ENCODE data around the gene ZNF90. TPM values are rescaled to one million over a fixed set of nuclear protein-coding genes. Genes with fewer than 3 reads are reported as not detected.
"Not testable (repeated sequence)": the region's sequence is repeated elsewhere in the genome, so short reads cannot be mapped to it uniquely, and the experiment has no call there.

ZNF90 gene
- total and polyA plus RNA-seq, 11 donors: 0.25 to 2.6 (median 0.57) TPM

DNA sequence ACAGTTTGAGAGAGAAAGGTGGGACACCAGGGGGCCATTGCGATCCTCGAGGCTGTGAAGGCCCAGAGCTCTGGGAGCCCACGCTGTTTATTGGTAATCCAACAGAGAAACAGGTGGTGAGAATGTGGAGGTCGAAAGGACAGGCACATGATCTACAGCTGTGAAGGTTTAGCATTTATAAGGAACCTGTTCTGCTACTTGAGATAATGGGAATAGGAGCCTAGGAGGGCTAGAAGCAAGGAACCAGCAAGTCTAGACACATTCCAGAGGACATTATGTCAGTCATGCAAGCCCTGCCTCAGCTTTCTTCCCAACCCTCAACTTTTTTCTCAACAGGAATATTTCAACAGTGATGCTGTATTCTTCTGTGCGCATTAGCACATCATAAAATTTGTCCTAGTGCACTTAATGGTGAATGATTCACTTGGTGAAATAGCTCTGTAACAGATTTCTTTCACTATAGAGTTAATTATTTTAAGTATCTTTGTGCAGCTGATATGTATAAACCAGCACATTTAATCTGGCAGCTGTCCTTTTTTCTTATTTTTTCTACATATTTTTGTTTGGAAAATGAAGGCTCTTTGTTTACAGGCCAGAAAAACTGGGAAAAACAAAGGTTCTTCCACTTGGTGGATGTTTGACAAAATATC, 25.4 kb downstream of the ZNF90 start:
- intact Hi-C loops (cut with DNase I): no loop called here
- Histone ChIP-seq H3K27ac (no peak overlapping the region), H3K4me3 (no peak overlapping the region), H3K4me1 (no peaks in the 10 kb centered on the region), H3K27me3 (no peaks in the 10 kb centered on the region), H3K36me3 (peaks cover 0 to 6% (median 0%) of the 10 kb centered on the region in 9 donors), H3K9me3 (peaks cover 0 to 89% (median 21%) of the 10 kb centered on the region in 12 donors)
- WGBS, 4 donors: 85 to 93% (median 89%) methylated on average over 5 of the region's 5 CpGs
- no peak for TF ChIP-seq POLR2A (IDR thresholded peaks at IDR 0.05)
- TF ChIP-seq, protein P1, sequence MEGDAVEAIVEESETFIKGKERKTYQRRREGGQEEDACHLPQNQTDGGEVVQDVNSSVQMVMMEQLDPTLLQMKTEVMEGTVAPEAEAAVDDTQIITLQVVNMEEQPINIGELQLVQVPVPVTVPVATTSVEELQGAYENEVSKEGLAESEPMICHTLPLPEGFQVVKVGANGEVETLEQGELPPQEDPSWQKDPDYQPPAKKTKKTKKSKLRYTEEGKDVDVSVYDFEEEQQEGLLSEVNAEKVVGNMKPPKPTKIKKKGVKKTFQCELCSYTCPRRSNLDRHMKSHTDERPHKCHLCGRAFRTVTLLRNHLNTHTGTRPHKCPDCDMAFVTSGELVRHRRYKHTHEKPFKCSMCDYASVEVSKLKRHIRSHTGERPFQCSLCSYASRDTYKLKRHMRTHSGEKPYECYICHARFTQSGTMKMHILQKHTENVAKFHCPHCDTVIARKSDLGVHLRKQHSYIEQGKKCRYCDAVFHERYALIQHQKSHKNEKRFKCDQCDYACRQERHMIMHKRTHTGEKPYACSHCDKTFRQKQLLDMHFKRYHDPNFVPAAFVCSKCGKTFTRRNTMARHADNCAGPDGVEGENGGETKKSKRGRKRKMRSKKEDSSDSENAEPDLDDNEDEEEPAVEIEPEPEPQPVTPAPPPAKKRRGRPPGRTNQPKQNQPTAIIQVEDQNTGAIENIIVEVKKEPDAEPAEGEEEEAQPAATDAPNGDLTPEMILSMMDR (IDR thresholded peaks at IDR 0.05): no peak
- ATAC-seq: no peak
- DNase-seq: no peak

GRCh38 chr19:20107301-20107700, 29.5 kb downstream of the ZNF90 start:
- H3K27ac ChIP-seq: no peak overlapping the region
- DNase-seq (no peak), ATAC-seq (no peak)
- TF ChIP-seq, protein P1 (IDR thresholded peaks at IDR 0.05): no peak
- TF ChIP-seq POLR2A (IDR thresholded peaks at IDR 0.05): no peak
- H3K9me3 ChIP-seq: peaks cover 0 to 99% (median 34%) of the 10 kb centered on the region in 12 donors
- no peak overlapping the region for H3K4me3 ChIP-seq
- peaks cover 0 to 6% (median 0%) of the 10 kb centered on the region in 9 donors for H3K36me3 ChIP-seq
- no peaks in the 10 kb centered on the region for H3K27me3 ChIP-seq
- H3K4me1 ChIP-seq: no peaks in the 10 kb centered on the region
- WGBS, 4 donors: 67 to 100% (median 96%) methylated on average over 3 of the region's 3 CpGs
- intact Hi-C loops (cut with DNase I): no loop called here

- H3K4me1 ChIP-seq; ATAC-seq; H3K27me3 ChIP-seq; intact Hi-C loops (cut with DNase I); H3K4me3 ChIP-seq; H3K27ac ChIP-seq; DNase-seq: not testable (repeated sequence)
- Histone ChIP-seq H3K9me3 (peaks cover 6 to 100% (median 95%) of the 10 kb centered on the region in 12 donors), H3K36me3 (peaks cover 0 to 42% (median 0%) of the 10 kb centered on the region in 9 donors)
- WGBS, 4 donors: 94 to 98% (median 97%) methylated on average over 6 of the region's 6 CpGs
Measured at GRCh38 chr19:20118064-20118839, 40.5 kb downstream of the ZNF90 start.

DNA sequence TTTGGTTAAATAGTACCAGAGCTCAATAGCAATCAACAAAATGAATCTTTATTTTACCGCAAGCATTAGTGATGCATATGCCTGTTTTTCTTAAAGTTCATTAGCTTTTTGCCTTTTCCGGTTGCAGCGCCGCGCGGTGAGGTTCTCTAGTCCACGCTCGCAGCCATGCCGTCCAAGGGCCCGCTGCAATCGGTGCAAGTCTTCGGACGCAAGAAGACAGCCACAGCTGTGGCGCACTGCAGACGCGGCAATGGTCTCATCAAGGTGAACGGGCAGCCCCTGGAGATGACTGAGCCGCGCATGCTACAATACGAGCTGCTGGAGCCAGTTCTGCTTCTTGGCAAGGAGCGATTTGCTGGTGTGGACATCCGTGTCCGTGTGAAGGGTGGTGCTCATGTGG, 47.1 kb downstream of the ZNF90 start:
- WGBS, 4 donors: 94 to 98% (median 96%) methylated on average over 20 to 23 of the region's 23 CpGs
- Histone ChIP-seq H3K27me3 (no peaks in the 10 kb centered on the region), H3K4me1 (no peaks in the 10 kb centered on the region), H3K27ac (no peak overlapping the region), H3K36me3 (peaks cover 0 to 20% (median 0%) of the 10 kb centered on the region in 9 donors), H3K4me3 (no peak overlapping the region), H3K9me3 (peaks cover 2 to 99% (median 67%) of the 10 kb centered on the region in 12 donors)
- intact Hi-C loops (cut with DNase I): no loop called here
- TF ChIP-seq, protein P1 (IDR thresholded peaks at IDR 0.05): no peak
- TF ChIP-seq POLR2A (IDR thresholded peaks at IDR 0.05): no peak
- DNase-seq: no peak
- no peak for ATAC-seq

DNA sequence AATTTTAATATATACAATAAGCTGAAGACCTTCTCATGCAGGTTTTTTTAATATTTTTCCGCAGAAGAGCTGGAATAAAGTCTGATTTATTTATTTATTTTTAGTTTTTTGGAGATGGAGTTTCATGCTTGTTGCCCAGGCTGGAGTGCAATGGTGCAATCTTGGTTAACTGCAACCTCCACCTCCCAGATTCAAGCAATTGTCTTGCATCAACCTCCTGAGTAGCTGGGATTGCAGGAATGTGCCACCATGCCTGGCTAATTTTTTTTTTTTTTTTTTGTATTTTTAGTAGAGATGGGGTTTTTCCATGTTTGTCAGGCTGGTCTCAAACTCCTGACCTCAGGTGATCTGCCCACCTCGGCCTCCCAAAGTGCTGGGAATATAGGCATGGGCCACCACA, 55.1 kb downstream of the ZNF90 start:
- H3K9me3 ChIP-seq: peaks cover 0 to 91% (median 13%) of the 10 kb centered on the region in 12 donors
- H3K27me3 ChIP-seq; H3K4me1 ChIP-seq; intact Hi-C loops (cut with DNase I); DNase-seq; ATAC-seq; H3K27ac ChIP-seq; H3K36me3 ChIP-seq; H3K4me3 ChIP-seq: not testable (repeated sequence)
- 82 to 92% (median 88%) methylated on average over 2 of the region's 2 CpGs for WGBS, 4 donors

DNA sequence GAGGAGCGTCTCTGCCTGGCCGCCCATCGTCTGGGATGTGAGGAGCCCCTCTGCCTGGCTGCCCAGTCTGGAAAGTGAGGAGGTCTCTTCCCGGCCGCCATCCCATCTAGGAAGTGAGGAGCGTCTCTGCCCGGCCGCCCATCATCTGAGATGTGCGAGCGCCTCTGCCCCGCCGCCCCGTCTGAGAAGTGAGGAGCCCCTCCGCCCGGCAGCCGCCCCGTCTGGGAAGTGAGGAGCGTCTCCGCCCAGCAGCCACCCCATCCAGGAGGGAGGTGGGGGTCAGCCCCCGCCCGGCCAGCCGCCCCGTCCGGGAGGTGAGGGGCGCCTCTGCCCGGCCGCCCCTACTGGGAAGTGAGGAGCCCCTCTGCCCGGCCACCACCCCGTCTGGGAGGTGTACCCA, 59.9 kb downstream of the ZNF90 start:
- H3K4me3 ChIP-seq; H3K4me1 ChIP-seq; H3K27me3 ChIP-seq; H3K27ac ChIP-seq; intact Hi-C loops (cut with DNase I); H3K36me3 ChIP-seq; DNase-seq; ATAC-seq: not testable (repeated sequence)
- peaks cover 0 to 66% (median 3%) of the 10 kb centered on the region in 12 donors for H3K9me3 ChIP-seq
- 92 to 99% methylated on average over 19 to 26 of the region's 29 CpGs; no CpG with 5 or more reads in 2 of the 4 donors for WGBS, 4 donors

Data from heart left ventricle (tissue), 16 donors.